Endothelial cell of umbilical vein (primary cell): Measurements from ENCODE around the gene CCL7.

Experiments used
- POLR2A ChIP-seq: IDR thresholded peaks from 2 replicates; pipeline ENCODE4 v1.6.1; 2012; ENCODE audit warnings: low read depth, mild to moderate bottlenecking, control low read depth, low read length
- TF ChIP-seq, protein P1 (sequence below), 2 donors: IDR thresholded peaks; 1 replicate in 1 of 2; 2 replicates in 1 of 2; pipeline ENCODE4 v1.5.1; 2011; ENCODE audit warnings: low read length in 2 of 2, mild to moderate bottlenecking in 2 of 2, moderate library complexity in 2 of 2, control low read depth in 1 of 2, inconsistent platforms in 1 of 2, low read depth in 1 of 2; ENCODE audit not compliant: insufficient read depth in 1 of 2; ENCODE audit errors: extremely low read depth in 1 of 2

DNA sequence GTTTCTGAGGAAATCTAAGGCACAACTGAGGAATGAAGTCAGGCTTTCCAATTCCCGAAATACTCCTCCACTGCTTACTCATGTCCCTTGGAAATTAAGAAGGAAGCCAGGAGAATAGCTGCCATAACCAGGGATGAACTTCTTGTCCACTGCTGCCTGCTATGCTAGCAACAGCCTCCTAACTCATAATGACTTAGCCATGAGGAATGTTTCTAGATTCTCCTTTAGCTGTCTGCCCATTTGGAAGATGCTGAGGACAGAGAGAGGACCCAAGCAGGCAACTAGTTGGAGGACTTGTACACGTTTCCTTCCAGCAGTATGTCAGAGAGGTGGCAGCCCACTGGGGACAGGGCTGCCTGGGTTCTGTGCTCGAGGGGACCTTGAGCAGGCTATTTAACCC lies 15.9 kb upstream of the CCL7 start:
- no peak for TF ChIP-seq POLR2A
- TF ChIP-seq, protein P1, sequence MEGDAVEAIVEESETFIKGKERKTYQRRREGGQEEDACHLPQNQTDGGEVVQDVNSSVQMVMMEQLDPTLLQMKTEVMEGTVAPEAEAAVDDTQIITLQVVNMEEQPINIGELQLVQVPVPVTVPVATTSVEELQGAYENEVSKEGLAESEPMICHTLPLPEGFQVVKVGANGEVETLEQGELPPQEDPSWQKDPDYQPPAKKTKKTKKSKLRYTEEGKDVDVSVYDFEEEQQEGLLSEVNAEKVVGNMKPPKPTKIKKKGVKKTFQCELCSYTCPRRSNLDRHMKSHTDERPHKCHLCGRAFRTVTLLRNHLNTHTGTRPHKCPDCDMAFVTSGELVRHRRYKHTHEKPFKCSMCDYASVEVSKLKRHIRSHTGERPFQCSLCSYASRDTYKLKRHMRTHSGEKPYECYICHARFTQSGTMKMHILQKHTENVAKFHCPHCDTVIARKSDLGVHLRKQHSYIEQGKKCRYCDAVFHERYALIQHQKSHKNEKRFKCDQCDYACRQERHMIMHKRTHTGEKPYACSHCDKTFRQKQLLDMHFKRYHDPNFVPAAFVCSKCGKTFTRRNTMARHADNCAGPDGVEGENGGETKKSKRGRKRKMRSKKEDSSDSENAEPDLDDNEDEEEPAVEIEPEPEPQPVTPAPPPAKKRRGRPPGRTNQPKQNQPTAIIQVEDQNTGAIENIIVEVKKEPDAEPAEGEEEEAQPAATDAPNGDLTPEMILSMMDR (IDR thresholded peaks at IDR 0.05; ENCODE audit: extremely low read depth in 1 of 2, insufficient read depth in 1 of 2, low read depth in 1 of 2, low read length in 2 of 2), result no peak
